HG03095 (cell line): ENCODE measurements around the gene CD69.

ENCODE experiments used
- ATAC-seq: cut with Tn5 transposase; IDR thresholded peaks from one replicate; pipeline ENCODE4 v1.9.1; 2021; ENCODE audit warnings: moderate library complexity; ENCODE audit not compliant: unreplicated experiment

The CD69 gene

GRCh38 chr12:9782547-9783382 lies 22.1 kb upstream of the CD69 start:
- ATAC-seq = no peak

DNA sequence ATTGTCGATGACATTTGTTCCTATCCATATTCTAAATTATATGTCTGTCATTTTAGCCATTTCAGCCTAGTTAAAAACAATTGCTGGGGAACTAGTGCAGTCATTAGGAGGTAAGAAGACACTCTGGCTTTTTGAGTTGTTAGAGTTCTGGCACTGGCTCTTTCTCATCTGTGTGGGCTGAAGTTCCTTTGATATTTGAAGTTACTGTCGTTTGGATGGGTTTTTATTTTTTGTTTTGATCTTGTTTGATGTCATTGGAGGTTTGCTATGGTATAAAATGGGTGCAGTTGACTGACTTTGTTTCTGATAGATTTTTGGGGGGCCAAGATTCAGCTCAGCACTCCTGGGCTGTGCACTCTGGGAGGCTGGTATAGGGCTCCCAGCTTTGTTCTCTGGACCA lies 20.7 kb upstream of the CD69 start:
- no peak for ATAC-seq

- no peak for ATAC-seq
These were observed 18.5 kb upstream of the CD69 start for GRCh38 chr12:9779209-9779608.

DNA sequence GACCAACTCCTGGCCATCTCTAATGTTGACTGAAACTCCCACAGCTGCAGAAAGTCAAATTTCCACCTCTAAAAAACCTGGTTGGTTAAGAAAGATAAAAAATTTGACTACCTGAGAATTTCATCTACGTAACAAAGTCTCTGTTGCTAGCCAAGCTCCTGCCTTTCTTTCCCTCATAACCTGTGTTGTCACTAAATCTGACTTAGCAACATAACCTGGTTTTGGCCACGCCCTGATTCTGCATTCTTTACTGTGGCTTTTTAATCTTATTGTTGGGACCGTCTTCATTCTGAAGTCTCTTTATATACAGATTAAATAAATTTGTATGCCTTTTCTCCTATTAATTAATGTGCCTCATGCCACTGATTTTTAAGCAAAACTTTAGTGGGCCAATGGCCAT lies 16.1 kb upstream of the CD69 start:
- no peak for ATAC-seq

DNA sequence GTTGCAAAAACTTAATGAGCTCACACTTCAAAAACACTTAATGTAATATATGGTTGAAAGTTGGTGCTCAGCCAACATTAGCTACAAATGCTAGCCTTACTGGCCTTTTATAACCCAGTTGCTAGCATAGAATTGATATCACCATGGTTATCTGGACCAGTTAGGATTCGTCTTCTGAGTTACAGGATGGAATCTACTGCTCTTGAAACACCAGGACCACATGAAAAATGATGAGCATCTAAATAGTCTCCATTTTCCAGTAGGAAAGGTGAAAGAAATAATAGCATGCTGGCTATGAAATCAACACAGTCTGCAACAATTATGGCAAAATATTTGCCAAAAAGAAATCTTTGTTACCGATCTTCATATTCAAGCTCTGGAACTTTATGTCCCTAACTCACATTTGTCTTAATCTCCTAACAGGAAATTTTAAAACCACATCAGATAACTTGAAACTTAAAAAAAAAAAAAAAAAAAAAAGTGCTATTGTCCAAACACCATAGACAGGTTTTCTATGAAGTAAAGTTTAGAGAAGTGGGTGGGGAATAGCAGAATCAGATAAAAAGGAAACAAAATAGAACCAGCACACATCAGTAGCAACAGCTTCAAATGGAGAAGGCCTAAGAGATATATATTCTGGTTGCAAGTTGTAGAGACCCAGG lies 12.6 kb upstream of the CD69 start:
- ATAC-seq = no peak

GRCh38 chr12:9763025-9763424 lies 2.3 kb upstream of the CD69 start:
- ATAC-seq = no peak

DNA sequence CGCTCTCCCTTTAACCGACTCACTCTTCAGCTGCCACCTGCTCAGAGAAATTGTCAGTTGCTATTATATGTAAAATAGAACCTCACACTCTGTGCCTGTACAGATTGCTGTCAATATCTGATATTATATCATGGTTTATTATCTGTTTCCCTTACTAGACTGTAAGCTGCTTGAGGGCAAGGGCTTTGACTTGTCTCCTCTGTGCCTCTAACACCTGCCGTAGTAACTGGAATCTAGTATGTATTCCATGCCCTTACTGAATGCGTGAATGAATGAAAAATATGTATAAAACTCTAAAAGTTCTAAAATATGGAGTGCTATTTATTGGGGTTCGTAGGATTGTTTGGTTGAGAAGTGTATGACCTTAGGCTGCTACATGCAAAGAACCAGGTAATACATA lies 1.7 kb upstream of the CD69 start:
- ATAC-seq = no peak

GRCh38 chr12:9761419-9761781 lies 699 bp upstream of the CD69 start:
- no peak for ATAC-seq

DNA sequence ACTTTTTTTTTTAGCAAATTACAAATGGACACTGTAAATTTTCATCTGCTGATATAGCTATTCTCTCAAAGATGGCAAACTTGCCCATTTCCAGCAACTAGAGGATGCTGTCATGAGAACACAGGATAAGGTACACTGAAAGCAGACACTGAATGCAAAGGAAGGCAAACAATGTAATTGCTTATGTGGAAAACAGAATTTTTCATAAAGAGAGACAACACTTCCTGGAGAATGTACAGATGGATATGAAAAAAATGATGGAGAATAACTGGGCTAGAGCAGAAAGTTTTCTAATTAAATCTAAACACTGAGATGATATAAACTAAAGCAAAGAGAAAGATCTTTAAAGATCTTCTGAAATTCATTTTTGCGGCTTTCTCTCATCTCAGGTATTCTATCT lies 581 bp downstream of the CD69 start:
- no peak for ATAC-seq

- ATAC-seq = no peak
These were observed 1.0 kb downstream of the CD69 start for GRCh38 chr12:9759694-9760093.

GRCh38 chr12:9758119-9758518 lies 2.6 kb downstream of the CD69 start:
- ATAC-seq = no peak

DNA sequence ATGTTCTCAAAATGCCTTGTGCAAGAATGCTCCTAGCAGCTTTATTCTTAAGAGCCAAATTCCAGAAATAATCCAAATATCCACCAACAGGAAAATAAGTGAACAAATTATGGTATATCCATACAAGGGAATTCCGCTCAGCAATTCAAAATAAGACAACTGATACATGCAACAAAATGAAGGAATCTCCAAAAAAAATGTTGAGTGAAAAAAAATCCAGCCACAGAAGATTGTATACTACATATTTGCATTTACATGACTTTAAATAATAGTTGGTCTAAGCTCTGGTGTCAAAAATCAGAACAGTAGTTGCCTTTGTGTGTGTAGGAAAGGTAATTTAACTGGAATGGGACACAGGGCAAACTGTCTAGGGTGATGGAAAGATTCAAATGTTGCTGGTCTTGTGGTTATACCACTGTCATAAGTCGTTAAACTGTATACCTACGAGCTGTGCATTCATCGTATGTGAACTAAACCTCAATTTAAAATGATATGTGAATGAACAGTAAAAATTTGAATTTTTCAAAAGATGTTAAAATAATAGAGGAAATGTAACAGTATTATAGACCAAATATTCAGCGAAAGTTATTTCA lies 3.2 kb downstream of the CD69 start:
- ATAC-seq = no peak

DNA sequence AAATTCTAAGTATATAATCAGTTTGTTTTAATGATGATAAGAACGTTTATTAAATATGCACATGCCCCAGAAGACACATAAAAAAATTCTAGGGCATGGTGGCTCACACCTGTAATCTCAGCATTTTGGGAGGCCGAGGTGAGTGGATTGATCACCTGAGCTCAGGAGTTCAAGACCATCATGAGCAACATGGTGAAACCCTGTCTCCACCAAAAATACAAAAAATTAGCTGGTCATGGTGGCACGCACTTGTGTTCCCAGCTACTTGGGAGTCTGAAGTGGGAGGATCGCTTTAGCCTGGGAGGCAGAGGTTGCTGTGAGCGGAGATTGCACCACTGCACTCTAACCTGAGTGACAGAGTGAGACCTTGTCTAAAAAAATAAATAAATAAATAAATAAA lies 4.0 kb downstream of the CD69 start:
- ATAC-seq = no peak

DNA sequence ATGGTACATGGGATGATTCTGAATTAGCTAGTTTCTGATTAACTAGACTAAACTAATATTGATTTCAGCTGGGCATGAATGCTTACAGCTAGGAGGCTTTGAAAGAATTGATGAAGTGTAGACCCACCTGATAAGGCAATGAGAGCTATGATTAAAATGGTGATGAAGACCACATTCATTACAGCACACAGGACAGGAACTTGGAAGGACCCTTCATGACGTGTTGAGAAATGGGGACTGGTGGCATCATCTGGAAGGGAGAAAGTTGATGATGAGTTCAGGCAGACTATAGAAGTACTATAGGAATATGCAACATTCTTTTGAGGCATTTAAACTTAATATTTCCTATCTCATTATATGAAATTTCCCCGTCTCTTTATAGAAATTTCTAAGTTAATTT lies 4.5 kb downstream of the CD69 start:
- no peak for ATAC-seq

DNA sequence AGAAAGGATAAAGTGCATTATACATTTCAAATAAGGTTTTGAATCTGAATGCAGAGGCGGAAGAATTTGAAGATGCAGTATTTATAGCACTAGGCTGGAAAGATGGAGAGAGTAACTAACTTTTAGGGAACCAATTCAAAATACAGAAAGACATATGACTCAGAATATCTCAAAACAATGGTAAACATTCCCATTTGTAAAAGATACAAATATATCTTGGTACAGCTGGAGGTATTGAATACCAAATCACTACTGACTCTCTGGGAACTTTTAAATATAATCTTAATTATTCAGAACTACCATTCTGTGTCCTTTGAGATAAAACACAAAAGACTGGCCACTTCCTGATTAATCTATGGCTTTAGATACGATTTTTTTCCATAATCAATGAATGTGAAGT lies 5.1 kb downstream of the CD69 start:
- no peak for ATAC-seq

GRCh38 chr12:9755035-9755434 lies 5.7 kb downstream of the CD69 start:
- ATAC-seq = no peak

- no peak for ATAC-seq
These were observed 6.4 kb downstream of the CD69 start for GRCh38 chr12:9754099-9754927.

GRCh38 chr12:9753498-9753897 lies 7.2 kb downstream of the CD69 start:
- ATAC-seq = no peak

DNA sequence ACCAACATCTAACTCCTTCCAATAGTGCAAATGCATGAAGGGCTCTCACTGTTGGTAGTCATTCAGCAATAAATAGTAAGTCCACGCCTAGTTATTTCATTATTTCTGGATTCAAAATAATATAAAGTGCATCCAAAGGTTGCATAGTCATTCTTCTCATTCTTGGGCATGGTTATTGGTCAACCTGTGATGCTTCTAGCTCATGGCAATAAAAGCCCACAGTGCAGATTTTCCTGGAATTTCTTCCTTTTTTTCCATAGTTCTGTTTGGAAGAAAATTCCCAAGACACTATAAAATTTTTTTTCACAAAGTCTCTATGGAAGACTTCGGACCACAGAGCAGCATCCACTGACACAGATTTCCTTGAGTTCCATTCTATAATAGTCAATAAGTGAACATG lies 7.6 kb downstream of the CD69 start:
- ATAC-seq = no peak

DNA sequence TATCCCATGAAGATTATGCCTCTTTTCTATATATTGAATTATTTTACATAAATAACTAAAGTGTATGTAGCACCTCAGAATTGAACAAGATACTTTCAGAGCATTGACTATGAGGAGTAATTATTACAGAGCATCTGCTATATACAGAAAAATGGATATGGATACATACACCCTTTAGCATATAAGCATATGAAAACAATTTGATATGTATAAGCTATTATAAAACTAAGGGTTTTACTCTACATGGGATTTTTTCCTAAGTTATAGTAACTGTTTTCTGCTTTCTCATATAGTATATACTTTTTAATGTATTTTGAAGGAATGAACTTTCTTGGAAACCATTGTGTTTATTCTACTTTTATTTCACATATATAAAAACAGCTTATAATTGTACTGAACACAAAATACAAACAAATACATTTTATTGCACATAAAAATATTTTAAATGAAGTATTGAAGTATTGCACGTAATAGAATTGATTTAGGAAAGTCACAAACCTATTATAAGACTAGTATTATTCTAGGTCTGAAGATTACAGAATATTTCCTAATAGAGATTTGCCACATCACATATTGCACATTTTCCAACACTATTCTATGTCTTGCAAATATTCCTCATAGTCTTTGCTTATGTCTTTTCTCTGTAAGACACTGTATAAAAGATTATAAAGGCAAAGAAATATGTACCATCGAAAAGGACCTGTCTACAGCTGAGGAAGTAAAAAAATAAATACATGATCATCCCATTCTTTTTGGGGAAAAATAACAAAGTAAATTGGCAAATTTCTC lies 8.4 kb downstream of the CD69 start:
- ATAC-seq = no peak
